SK-N-SH (cell line): ENCODE measurements around the gene DDAH1.

Experiments
- CTCF ChIP-seq: fragments of 200-600 bp; sonication (generic); IDR thresholded peaks from 2 replicates; pipeline ENCODE4 v1.6.1; 2017; ENCODE audit warnings: antibody characterized with exemption, mild to moderate bottlenecking, moderate library complexity
- EP300 ChIP-seq, 2 experiments: IDR thresholded peaks; 2 replicates each; pipeline versions ENCODE4 v1.4.0 to v1.6.1; 2012; ENCODE audit warnings: borderline replicate concordance in 1 of 2, low read depth in 1 of 2, low read length in 1 of 2
- JUND ChIP-seq: IDR thresholded peaks from 2 replicates; pipeline ENCODE4 v1.4.0; 2012
- PBX3 ChIP-seq: IDR thresholded peaks from 2 replicates; pipeline ENCODE4; 2012
- SIN3A ChIP-seq: IDR thresholded peaks from 2 replicates; pipeline ENCODE4 v1.6.1; 2012; ENCODE audit warnings: low read depth, mild to moderate bottlenecking, low read length, moderate library complexity, borderline replicate concordance
- TEAD4 ChIP-seq: IDR thresholded peaks from 2 replicates; pipeline ENCODE4 v1.4.0; 2012; ENCODE audit warnings: mild to moderate bottlenecking, borderline replicate concordance; ENCODE audit not compliant: insufficient read depth
- ZBTB33 ChIP-seq: IDR thresholded peaks from 2 replicates; pipeline ENCODE4 v1.4.0; 2012; ENCODE audit warnings: low read depth, borderline replicate concordance
- TF ChIP-seq, protein P1 (sequence below): fragments of 150-350 bp; IDR thresholded peaks from 2 replicates; pipeline ENCODE4 v1.6.1; 2017; ENCODE audit warnings: antibody characterized with exemption, low read length, low read depth, borderline replicate concordance

DNA sequence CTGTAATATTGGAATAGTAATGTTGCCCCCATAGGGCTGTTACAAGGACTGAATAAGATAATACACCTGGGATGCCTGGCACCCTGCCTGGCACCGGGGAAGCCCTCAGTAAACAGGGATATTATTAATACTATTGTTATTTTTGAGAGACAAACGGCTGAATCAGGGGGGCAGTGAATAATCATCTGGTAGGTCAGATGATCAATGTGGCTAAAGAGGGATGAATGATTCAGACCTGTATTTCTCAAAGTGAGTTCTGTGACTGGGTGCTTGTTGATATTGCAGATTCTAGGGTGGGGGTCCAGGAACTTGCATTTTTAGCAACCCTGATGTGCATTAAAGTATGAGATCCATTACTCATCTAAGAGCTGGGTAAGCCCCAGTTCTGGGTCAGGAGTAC is 142.3 kb downstream of the DDAH1 start:
- TF ChIP-seq SIN3A (no peak), TEAD4 (no peak), CTCF (no peak), JUND (peak; percentile 28), EP300 (IDR thresholded peaks at IDR 0.05; ENCODE audit: borderline replicate concordance in 1 of 2, low read depth in 1 of 2, low read length in 1 of 2) (peak in 1 of 2 experiments; percentile 38; a peak in 1 of 4 replicates), ZBTB33 (no peak), PBX3 (peak; percentile 53; the same call in 1 of the 2 replicates)
- TF ChIP-seq, protein P1, sequence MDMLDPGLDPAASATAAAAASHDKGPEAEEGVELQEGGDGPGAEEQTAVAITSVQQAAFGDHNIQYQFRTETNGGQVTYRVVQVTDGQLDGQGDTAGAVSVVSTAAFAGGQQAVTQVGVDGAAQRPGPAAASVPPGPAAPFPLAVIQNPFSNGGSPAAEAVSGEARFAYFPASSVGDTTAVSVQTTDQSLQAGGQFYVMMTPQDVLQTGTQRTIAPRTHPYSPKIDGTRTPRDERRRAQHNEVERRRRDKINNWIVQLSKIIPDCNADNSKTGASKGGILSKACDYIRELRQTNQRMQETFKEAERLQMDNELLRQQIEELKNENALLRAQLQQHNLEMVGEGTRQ = no peak
